Fibroblast of lung (primary cell): Measurements from ENCODE around the gene MBTD1. TPM values are rescaled to one million over a fixed set of nuclear protein-coding genes. Genes with fewer than 3 reads are reported as not detected.
A peak's percentile ranks its signal among the peaks of the same experiment; 100 is the strongest.
"Not testable (repeated sequence)": the region's sequence is repeated elsewhere in the genome, so short reads cannot be mapped to it uniquely, and the experiment has no call there.

Source experiments
- DNase-seq, 2 donors: peaks; one replicate each; pipeline versions ENCODE4 v3.0.0 to v3.0.0-alpha.2; 2010; ENCODE audit warnings: low read depth in 2 of 2
- H2AFZ ChIP-seq: 2 replicates; pipeline ENCODE4 v1.5.1; 2012; ENCODE audit warnings: low read length, control low read depth, inconsistent platforms
- H3K27ac ChIP-seq: 2 replicates; pipeline ENCODE4 v1.5.1; 2011; ENCODE audit warnings: low read length, control low read depth; ENCODE audit not compliant: insufficient read depth
- H3K27me3 ChIP-seq: 2 replicates; pipeline ENCODE4 v1.5.1; 2011; ENCODE audit warnings: mild to moderate bottlenecking, low read length; ENCODE audit not compliant: control insufficient read depth, insufficient read depth
- H3K36me3 ChIP-seq: 2 replicates; pipeline ENCODE4 v1.5.1; 2011; ENCODE audit warnings: low read length; ENCODE audit not compliant: control insufficient read depth, insufficient read depth
- H3K4me1 ChIP-seq: 2 replicates; pipeline ENCODE4 v1.5.1; 2011; ENCODE audit warnings: low read length; ENCODE audit not compliant: control insufficient read depth, insufficient read depth; ENCODE audit errors: extremely low read depth
- H3K4me2 ChIP-seq: 2 replicates; pipeline ENCODE4 v1.5.1; 2011; ENCODE audit warnings: low read length, control low read depth; ENCODE audit not compliant: insufficient read depth; ENCODE audit errors: extremely low read depth
- H3K4me3 ChIP-seq, 4 experiments: fragments of 200-600 bp in 1 of 4; sonication (generic) in 1 of 4; replicated peaks in 1 of 4; 2 replicates each; pipeline ENCODE4 v1.5.1; 2011 to 2016; ENCODE audit warnings: low read length in 4 of 4, low read depth in 3 of 4, mild to moderate bottlenecking in 3 of 4, control low read depth in 2 of 4, inconsistent platforms in 1 of 4, mixed read lengths in 1 of 4; ENCODE audit not compliant: insufficient read depth in 1 of 4; ENCODE audit errors: control extremely low read depth in 1 of 4
- H3K79me2 ChIP-seq: 2 replicates; pipeline ENCODE4 v1.5.1; 2012; ENCODE audit warnings: mild to moderate bottlenecking, low read length, inconsistent platforms; ENCODE audit not compliant: control insufficient read depth, insufficient read depth
- H3K9ac ChIP-seq: 2 replicates; pipeline ENCODE4 v1.5.1; 2011; ENCODE audit warnings: mild to moderate bottlenecking, low read length, control low read depth; ENCODE audit not compliant: insufficient read depth
- H3K9me3 ChIP-seq: 2 replicates; pipeline ENCODE4 v1.5.1; 2012; ENCODE audit warnings: low read depth, low read length; ENCODE audit not compliant: control insufficient read depth, insufficient read depth
- H4K20me1 ChIP-seq: 2 replicates; pipeline ENCODE4 v1.5.1; 2011; ENCODE audit warnings: low read length; ENCODE audit not compliant: control insufficient read depth, insufficient read depth; ENCODE audit errors: extremely low read depth
- EZH2 ChIP-seq: IDR thresholded peaks from 2 replicates; pipeline ENCODE4 v1.5.1; 2012; ENCODE audit warnings: low read length, control low read depth, mild to moderate bottlenecking; ENCODE audit errors: missing control alignments
- polyA plus RNA-seq, 2 donors: library from polyadenylated mRNA; depleted of rRNA in 1 of 2; stranded (reverse) in 1 of 2; unstranded in 1 of 2; fragments of >200 nt; gene quantifications; 2 replicates each; pipeline ENCODE4 v1.2.1, GENCODE V29; 2011 to 2012; ENCODE audit warnings: missing spikeins in 1 of 2
- total RNA-seq: library from RNA; depleted of rRNA; stranded (reverse); fragments of >200 nt; gene quantifications from 2 replicates; pipeline ENCODE4 v1.2.1, GENCODE V29; 2014
- TF ChIP-seq, protein P1 (sequence below), 2 donors: IDR thresholded peaks in 1 of 2; conservative IDR thresholded peaks in 1 of 2; 1 replicate in 1 of 2; 2 replicates in 1 of 2; pipeline ENCODE4 v1.5.1; 2011 to 2012; ENCODE audit warnings: low read length in 2 of 2, control low read depth in 1 of 2, inconsistent platforms in 1 of 2, low read depth in 1 of 2, mild to moderate bottlenecking in 1 of 2

The MBTD1 gene
- total and polyA plus RNA-seq, 2 donors (not counting 1 experiment from before 2014, with no cell fraction given) = 4.4 to 13.7 TPM

- Histone ChIP-seq H3K9me3 (no peaks in the 10 kb centered on the region), H3K4me2 (no peak overlapping the region), H3K9ac (no peak overlapping the region), H3K36me3 (no peaks in the 10 kb centered on the region), H3K27me3 (no peaks in the 10 kb centered on the region), H2AFZ (no peak overlapping the region), H4K20me1 (no peaks in the 10 kb centered on the region), H3K4me3 (no peak overlapping the region), H3K79me2 (peaks cover 2% of the 10 kb centered on the region), H3K27ac (no peak overlapping the region), H3K4me1 (no peaks in the 10 kb centered on the region)
- DNase-seq = peak in 1 of 2 donors; percentile 20
- TF ChIP-seq EZH2 = no peak
- TF ChIP-seq, protein P1, sequence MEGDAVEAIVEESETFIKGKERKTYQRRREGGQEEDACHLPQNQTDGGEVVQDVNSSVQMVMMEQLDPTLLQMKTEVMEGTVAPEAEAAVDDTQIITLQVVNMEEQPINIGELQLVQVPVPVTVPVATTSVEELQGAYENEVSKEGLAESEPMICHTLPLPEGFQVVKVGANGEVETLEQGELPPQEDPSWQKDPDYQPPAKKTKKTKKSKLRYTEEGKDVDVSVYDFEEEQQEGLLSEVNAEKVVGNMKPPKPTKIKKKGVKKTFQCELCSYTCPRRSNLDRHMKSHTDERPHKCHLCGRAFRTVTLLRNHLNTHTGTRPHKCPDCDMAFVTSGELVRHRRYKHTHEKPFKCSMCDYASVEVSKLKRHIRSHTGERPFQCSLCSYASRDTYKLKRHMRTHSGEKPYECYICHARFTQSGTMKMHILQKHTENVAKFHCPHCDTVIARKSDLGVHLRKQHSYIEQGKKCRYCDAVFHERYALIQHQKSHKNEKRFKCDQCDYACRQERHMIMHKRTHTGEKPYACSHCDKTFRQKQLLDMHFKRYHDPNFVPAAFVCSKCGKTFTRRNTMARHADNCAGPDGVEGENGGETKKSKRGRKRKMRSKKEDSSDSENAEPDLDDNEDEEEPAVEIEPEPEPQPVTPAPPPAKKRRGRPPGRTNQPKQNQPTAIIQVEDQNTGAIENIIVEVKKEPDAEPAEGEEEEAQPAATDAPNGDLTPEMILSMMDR (conservative IDR thresholded peaks at IDR 0.05 in 1 of 2, IDR thresholded peaks at IDR 0.05 in 1 of 2; ENCODE audit: low read depth in 1 of 2, low read length in 2 of 2) = no peak
These were observed 29.5 kb downstream of the MBTD1 start for GRCh38 chr17:51230306-51230705.

- no peak for DNase-seq
- H3K4me3 ChIP-seq = no peak overlapping the region
- no peaks in the 10 kb centered on the region for H3K4me1 ChIP-seq
- H3K4me2 ChIP-seq = no peak overlapping the region
- TF ChIP-seq EZH2 = no peak
- TF ChIP-seq, protein P1 (conservative IDR thresholded peaks at IDR 0.05 in 1 of 2, IDR thresholded peaks at IDR 0.05 in 1 of 2; ENCODE audit: low read depth in 1 of 2, low read length in 2 of 2) = no peak
- no peaks in the 10 kb centered on the region for H3K36me3 ChIP-seq
- no peak overlapping the region for H3K27ac ChIP-seq
- H3K9me3 ChIP-seq = no peaks in the 10 kb centered on the region
- no peaks in the 10 kb centered on the region for H3K27me3 ChIP-seq
- H4K20me1 ChIP-seq = no peaks in the 10 kb centered on the region
- no peak overlapping the region for H3K9ac ChIP-seq
- peaks cover 2% of the 10 kb centered on the region for H3K79me2 ChIP-seq
- no peak overlapping the region for H2AFZ ChIP-seq
These were observed 30.0 kb downstream of the MBTD1 start for GRCh38 chr17:51229889-51230288.

- peak; percentile 50 to 82 for DNase-seq
- no peaks in the 10 kb centered on the region for H3K9me3 ChIP-seq
- H3K27me3 ChIP-seq = no peaks in the 10 kb centered on the region
- H3K9ac ChIP-seq = no peak overlapping the region
- H3K4me3 ChIP-seq = no peak overlapping the region
- no peaks in the 10 kb centered on the region for H3K4me1 ChIP-seq
- H3K36me3 ChIP-seq = no peaks in the 10 kb centered on the region
- H3K4me2 ChIP-seq = no peak overlapping the region
- no peaks in the 10 kb centered on the region for H4K20me1 ChIP-seq
- no peak for TF ChIP-seq EZH2
- TF ChIP-seq, protein P1 (conservative IDR thresholded peaks at IDR 0.05 in 1 of 2, IDR thresholded peaks at IDR 0.05 in 1 of 2; ENCODE audit: low read depth in 1 of 2, low read length in 2 of 2) = no peak
- H3K27ac ChIP-seq = no peak overlapping the region
- H3K79me2 ChIP-seq = peaks cover 2% of the 10 kb centered on the region
- H2AFZ ChIP-seq = no peak overlapping the region
These were observed 31.7 kb downstream of the MBTD1 start for GRCh38 chr17:51228161-51228560.

GRCh38 chr17:51225523-51225922 is 34.3 kb downstream of the MBTD1 start:
- H3K79me2 ChIP-seq, H3K9me3 ChIP-seq, H3K4me1 ChIP-seq, H3K27me3 ChIP-seq, H4K20me1 ChIP-seq, H3K9ac ChIP-seq, H3K27ac ChIP-seq, H3K4me2 ChIP-seq, H3K36me3 ChIP-seq, H2AFZ ChIP-seq, DNase-seq, H3K4me3 ChIP-seq: not testable (repeated sequence)
